CD14-positive monocyte (primary cell): Measurements from ENCODE around the gene PGAM4. TPM values are rescaled to one million over a fixed set of nuclear protein-coding genes. Genes with fewer than 3 reads are reported as not detected.

Experiments used
- DNase-seq, 3 donors: peaks; one replicate each; pipeline ENCODE4 v3.0.0-alpha.2; 2011 to 2022
- H2AFZ ChIP-seq: 2 replicates; pipeline ENCODE4 v1.6.0; 2012; ENCODE audit warnings: mild to moderate bottlenecking, low read depth, low read length, inconsistent platforms; ENCODE audit not compliant: insufficient read depth, poor library complexity, severe bottlenecking
- H3K27ac ChIP-seq, 2 donors: 1 replicate in 1 of 2; 2 replicates in 1 of 2; pipeline ENCODE4 v1.5.1; 2012 to 2013; ENCODE audit warnings: low read length in 2 of 2, control low read depth in 1 of 2, inconsistent platforms in 1 of 2, low read depth in 1 of 2, mild to moderate bottlenecking in 1 of 2
- H3K27me3 ChIP-seq, 2 donors: one replicate each; pipeline versions ENCODE4 v1.6.0 to v1.6.1; 2011 to 2013; ENCODE audit warnings: low read length in 2 of 2; ENCODE audit not compliant: control insufficient read depth in 2 of 2, insufficient read depth in 2 of 2
- H3K36me3 ChIP-seq, 2 donors: replicated peaks in 1 of 2; 1 replicate in 1 of 2; 2 replicates in 1 of 2; pipeline versions ENCODE4 v1.5.1 to v1.6.1; 2012 to 2013; ENCODE audit warnings: low read length in 2 of 2, control low read depth in 1 of 2, inconsistent platforms in 1 of 2, mild to moderate bottlenecking in 1 of 2; ENCODE audit not compliant: insufficient read depth in 2 of 2, control insufficient read depth in 1 of 2
- H3K4me1 ChIP-seq, 2 donors: 1 replicate in 1 of 2; 2 replicates in 1 of 2; pipeline versions ENCODE4 v1.5.1 to v1.6.1; 2012 to 2013; ENCODE audit warnings: low read length in 2 of 2, control low read depth in 1 of 2, inconsistent platforms in 1 of 2, mild to moderate bottlenecking in 1 of 2, moderate library complexity in 1 of 2; ENCODE audit not compliant: insufficient read depth in 2 of 2, control insufficient read depth in 1 of 2
- H3K4me2 ChIP-seq: replicated peaks from 2 replicates; pipeline ENCODE3; 2012; ENCODE audit warnings: low read length, moderate library complexity, mild to moderate bottlenecking; ENCODE audit not compliant: poor library complexity, severe bottlenecking; ENCODE audit errors: extremely low read depth
- H3K4me3 ChIP-seq, 3 experiments: fragments of 200-600 bp in 1 of 3; sonication (generic) in 1 of 3; replicated peaks in 1 of 3; 1 replicate in 2 of 3; 2 replicates in 1 of 3; pipeline ENCODE4 v1.5.1; 2011 to 2013; ENCODE audit warnings: low read length in 3 of 3, mild to moderate bottlenecking in 3 of 3, control low read depth in 2 of 3, low read depth in 2 of 3, inconsistent platforms in 1 of 3, moderate library complexity in 1 of 3
- H3K79me2 ChIP-seq: 2 replicates; pipeline ENCODE4 v1.6.0; 2012; ENCODE audit warnings: mild to moderate bottlenecking, control low read depth, inconsistent platforms, low read length, moderate library complexity; ENCODE audit not compliant: insufficient read depth
- H3K9ac ChIP-seq: 2 replicates; pipeline ENCODE4 v1.6.0; 2017; ENCODE audit warnings: low read length, mild to moderate bottlenecking; ENCODE audit not compliant: insufficient read depth, poor library complexity, severe bottlenecking
- H3K9me3 ChIP-seq, 2 donors: replicated peaks in 1 of 2; 1 replicate in 1 of 2; 2 replicates in 1 of 2; pipeline versions ENCODE4 v1.5.1 to v1.6.1; 2012 to 2013; ENCODE audit warnings: low read length in 2 of 2, control low read depth in 1 of 2; ENCODE audit not compliant: control insufficient read depth in 1 of 2, insufficient read depth in 1 of 2
- H4K20me1 ChIP-seq: 2 replicates; pipeline ENCODE4 v1.6.0; 2012; ENCODE audit warnings: mild to moderate bottlenecking, low read length, control low read depth, moderate library complexity; ENCODE audit not compliant: insufficient read depth
- H3K27ac Mint-ChIP-seq, 7 donors: one replicate each; pipeline ENCODE4 v1.8.0; 2020; ENCODE audit warnings: mild to moderate bottlenecking in 7 of 7, mixed read lengths in 7 of 7, moderate library complexity in 6 of 7, inconsistent platforms in 2 of 7
- H3K27me3 Mint-ChIP-seq, 3 donors: one replicate each; pipeline ENCODE4 v1.8.0; 2021 to 2022; ENCODE audit warnings: low read depth in 3 of 3, mild to moderate bottlenecking in 3 of 3, mixed read lengths in 3 of 3, moderate library complexity in 3 of 3, inconsistent platforms in 1 of 3
- H3K36me3 Mint-ChIP-seq, 2 donors: one replicate each; pipeline ENCODE4 v1.8.0; 2020; ENCODE audit warnings: mixed read lengths in 2 of 2, inconsistent platforms in 1 of 2, mild to moderate bottlenecking in 1 of 2
- H3K4me1 Mint-ChIP-seq: one replicate; pipeline ENCODE4 v1.8.0; 2020; ENCODE audit warnings: mild to moderate bottlenecking, mixed read lengths
- H3K4me3 Mint-ChIP-seq, 2 donors: one replicate each; pipeline ENCODE4 v1.8.0; 2020; ENCODE audit warnings: mild to moderate bottlenecking in 2 of 2, mixed read lengths in 2 of 2, moderate library complexity in 1 of 2
- H3K9me3 Mint-ChIP-seq, 7 donors: one replicate each; pipeline ENCODE4 v1.8.0; 2020 to 2022; ENCODE audit warnings: mixed read lengths in 7 of 7, mild to moderate bottlenecking in 6 of 7, moderate library complexity in 6 of 7, inconsistent platforms in 2 of 7
- CTCF ChIP-seq: fragments of 200-600 bp; IDR thresholded peaks from one replicate; pipeline ENCODE4 v1.8.0; 2022; ENCODE audit warnings: antibody characterized with exemption, mild to moderate bottlenecking
- WGBS: methylation state at CpG from one replicate; pipeline ENCODE4 v1.1.5; 2013; ENCODE audit warnings: missing lambda C conversion rate; ENCODE audit not compliant: insufficient coverage; 5-methylcytosine and 5-hydroxymethylcytosine counted together
- intact Hi-C, 2 donors: fragments of 100-400 bp; cut with micrococcal nuclease; formaldehyde crosslinking; loops; one replicate each; pipeline versions ENCODE4 v1.15.0 to v1.15.1; 2023
- polyA plus RNA-seq, 3 donors: library from polyadenylated mRNA; depleted of rRNA in 1 of 3; unstranded in 2 of 3; stranded (reverse) in 1 of 3; fragments of 300-500 nt in 2 of 3; fragments of >200 nt in 1 of 3; fragmentation: Illumina TruSeq in 2 of 3; gene quantifications; 1 replicate in 2 of 3; 2 replicates in 1 of 3; pipeline ENCODE4 v1.2.3, GENCODE V29; 2012 to 2021

Gene PGAM4
- polyA plus RNA-seq, 3 donors, result not detected

GRCh38 chrX:77938083-77938680, 31.3 kb downstream of the PGAM4 start:
- Histone ChIP-seq H3K4me2 (no peak overlapping the region), H3K4me1 (peaks cover 20 to 29% of the 10 kb centered on the region in 2 donors), H2AFZ (no peak overlapping the region), H4K20me1 (no peaks in the 10 kb centered on the region), H3K9me3 (no peaks in the 10 kb centered on the region), H3K4me3 (no peak overlapping the region), H3K36me3 (no peaks in the 10 kb centered on the region), H3K79me2 (peaks cover 5% of the 10 kb centered on the region), H3K27me3 (no peaks in the 10 kb centered on the region), H3K9ac (no peak overlapping the region), H3K27ac (peak overlapping the region in 1 of 2 donors; percentile 30)
- Mint-ChIP-seq H3K36me3 (no peaks in the 10 kb centered on the region), H3K4me1 (peaks cover 16% of the 10 kb centered on the region), H3K27me3 (no peaks in the 10 kb centered on the region), H3K4me3 (no peak overlapping the region), H3K27ac (peak overlapping the region in 6 of 7 donors; percentile 4 to 73 (median 42)), H3K9me3 (peaks cover 0 to 3% (median 0%) of the 10 kb centered on the region in 7 donors)
- peak in 2 of 3 donors; percentile 7 to 32 for DNase-seq
- WGBS, result no CpG with 5 or more reads among the region's 4 CpGs
- intact Hi-C loops, result no loop called here
- no peak for TF ChIP-seq CTCF

- H3K27ac Mint-ChIP-seq, result no peak overlapping the region
- Histone ChIP-seq H2AFZ (no peak overlapping the region), H3K4me2 (no peak overlapping the region)
Measured at GRCh38 chrX:77937291-77937690, 32.1 kb downstream of the PGAM4 start.

More at GRCh38 chrX:77937291-77937690, 32.1 kb downstream of the PGAM4 start:
- no peaks in the 10 kb centered on the region for H3K9me3 ChIP-seq
- H3K4me3 ChIP-seq, result no peak overlapping the region
- no peaks in the 10 kb centered on the region for H4K20me1 ChIP-seq
- intact Hi-C loops, result no loop called here
- H3K79me2 ChIP-seq, result peaks cover 5% of the 10 kb centered on the region
- no peaks in the 10 kb centered on the region for H3K36me3 Mint-ChIP-seq
- no peak overlapping the region for H3K4me3 Mint-ChIP-seq
- H3K36me3 ChIP-seq, result no peaks in the 10 kb centered on the region
- TF ChIP-seq CTCF, result no peak
- no peaks in the 10 kb centered on the region for H3K27me3 Mint-ChIP-seq
- H3K4me1 Mint-ChIP-seq, result peaks cover 11% of the 10 kb centered on the region
- no peak overlapping the region for H3K27ac ChIP-seq
- H3K27me3 ChIP-seq, result no peaks in the 10 kb centered on the region
- H3K9ac ChIP-seq, result no peak overlapping the region
- peaks cover 11 to 22% of the 10 kb centered on the region in 2 donors for H3K4me1 ChIP-seq
- peaks cover 0 to 7% (median 0%) of the 10 kb centered on the region in 7 donors for H3K9me3 Mint-ChIP-seq
- no peak for DNase-seq
- WGBS, result no CpG with 5 or more reads among the region's 3 CpGs
